ENCODE measurements around the gene HDAC7. TPM values are rescaled to one million over a fixed set of nuclear protein-coding genes. Genes with fewer than 3 reads are reported as not detected.

Gene HDAC7
- total RNA-seq, 3 donors from 2014 or later (not counting 1 experiment from before 2014, with no cell fraction given): 141 to 235 (median 147) TPM

DNA sequence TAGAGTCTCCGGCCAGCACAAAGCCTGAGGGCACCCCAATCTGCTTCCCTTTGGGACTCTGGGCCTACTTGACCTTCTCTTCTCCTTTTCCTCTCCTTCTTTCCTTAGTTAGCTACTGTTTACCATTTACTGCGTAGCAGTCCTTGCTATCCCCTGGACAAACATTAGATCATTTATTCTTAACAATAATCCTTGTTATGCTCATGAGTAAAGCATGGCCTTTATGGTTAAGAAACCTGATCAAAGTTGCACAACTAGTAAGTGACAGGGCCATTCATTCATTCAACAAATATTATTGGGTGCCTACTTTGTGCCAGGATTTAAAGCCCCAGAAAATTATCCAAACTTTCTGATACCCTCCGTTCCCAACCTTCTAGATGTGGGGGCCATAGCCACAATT is 3.2 kb upstream of the HDAC7 start:
- no peak overlapping the region for H3K27ac ChIP-seq (ENCODE audit: low read length)

DNA sequence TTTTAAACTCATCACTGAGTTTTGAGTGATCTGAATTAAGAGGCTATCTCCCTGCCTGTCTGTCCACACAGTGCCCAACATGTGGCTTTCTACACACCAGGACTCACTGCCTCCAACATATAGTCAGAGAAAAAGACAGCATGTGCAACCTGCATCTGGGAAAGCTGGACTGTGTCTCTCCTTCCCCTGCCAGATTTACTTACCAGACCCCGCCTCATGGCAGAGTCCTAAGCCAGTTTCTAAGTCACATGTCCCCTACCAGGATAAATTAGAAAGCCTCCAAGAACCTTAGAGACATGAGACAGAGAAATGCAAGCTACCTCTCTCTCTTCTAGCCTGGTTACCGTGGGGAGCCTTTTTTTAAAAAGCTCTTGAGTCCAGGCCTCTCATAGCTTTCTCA is 2.7 kb upstream of the HDAC7 start:
- 74% methylated on average over 2 of the region's 2 CpGs for WGBS (ENCODE audit: insufficient coverage)
- ATAC-seq (no peak), DNase-seq (no peak)
- intact Hi-C loops (cut with micrococcal nuclease): no loop called here
- H3K9me3 ChIP-seq (ENCODE audit: control insufficient read depth, insufficient read depth, low read length): no peaks in the 10 kb centered on the region
- TF ChIP-seq, protein P1, sequence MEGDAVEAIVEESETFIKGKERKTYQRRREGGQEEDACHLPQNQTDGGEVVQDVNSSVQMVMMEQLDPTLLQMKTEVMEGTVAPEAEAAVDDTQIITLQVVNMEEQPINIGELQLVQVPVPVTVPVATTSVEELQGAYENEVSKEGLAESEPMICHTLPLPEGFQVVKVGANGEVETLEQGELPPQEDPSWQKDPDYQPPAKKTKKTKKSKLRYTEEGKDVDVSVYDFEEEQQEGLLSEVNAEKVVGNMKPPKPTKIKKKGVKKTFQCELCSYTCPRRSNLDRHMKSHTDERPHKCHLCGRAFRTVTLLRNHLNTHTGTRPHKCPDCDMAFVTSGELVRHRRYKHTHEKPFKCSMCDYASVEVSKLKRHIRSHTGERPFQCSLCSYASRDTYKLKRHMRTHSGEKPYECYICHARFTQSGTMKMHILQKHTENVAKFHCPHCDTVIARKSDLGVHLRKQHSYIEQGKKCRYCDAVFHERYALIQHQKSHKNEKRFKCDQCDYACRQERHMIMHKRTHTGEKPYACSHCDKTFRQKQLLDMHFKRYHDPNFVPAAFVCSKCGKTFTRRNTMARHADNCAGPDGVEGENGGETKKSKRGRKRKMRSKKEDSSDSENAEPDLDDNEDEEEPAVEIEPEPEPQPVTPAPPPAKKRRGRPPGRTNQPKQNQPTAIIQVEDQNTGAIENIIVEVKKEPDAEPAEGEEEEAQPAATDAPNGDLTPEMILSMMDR (IDR thresholded peaks at IDR 0.05): no peak
- Mint-ChIP-seq H3K4me1 (peaks cover 38 to 39% of the 10 kb centered on the region in 2 donors), H3K4me3 (peak overlapping the region; percentile 17), H3K36me3 (no peaks in the 10 kb centered on the region), H3K9me3 (no peaks in the 10 kb centered on the region), H3K27me3 (ENCODE audit: low read depth in 2 of 2) (no peaks in the 10 kb centered on the region), H3K27ac (peak overlapping the region; percentile 42 to 86)
- H3K27me3 ChIP-seq (ENCODE audit: control insufficient read depth, insufficient read depth, low read length): no peaks in the 10 kb centered on the region
- H3K4me1 ChIP-seq (ENCODE audit: control insufficient read depth, insufficient read depth, low read length): peaks cover 52% of the 10 kb centered on the region
- no peak overlapping the region for H3K27ac ChIP-seq (ENCODE audit: low read length)
- no peak overlapping the region for H3K4me3 ChIP-seq (ENCODE audit: low read length)
- peaks cover 1% of the 10 kb centered on the region for H3K36me3 ChIP-seq (ENCODE audit: control insufficient read depth, insufficient read depth, low read length)

More for the DNA sequence above, 3.2 kb upstream of the HDAC7 start:
- H3K27me3 Mint-ChIP-seq (ENCODE audit: low read depth in 2 of 2): no peaks in the 10 kb centered on the region
- intact Hi-C loops (cut with micrococcal nuclease): no loop called here
- DNase-seq (no peak), ATAC-seq (no peak)
- peaks cover 1% of the 10 kb centered on the region for H3K36me3 ChIP-seq (ENCODE audit: control insufficient read depth, insufficient read depth, low read length)
- WGBS (ENCODE audit: insufficient coverage): 92% methylated on average over 3 of the region's 3 CpGs
- peak overlapping the region in 1 of 2 donors; percentile 40 for H3K27ac Mint-ChIP-seq
- H3K4me1 Mint-ChIP-seq: peaks cover 33 to 34% of the 10 kb centered on the region in 2 donors
- peaks cover 48% of the 10 kb centered on the region for H3K4me1 ChIP-seq (ENCODE audit: control insufficient read depth, insufficient read depth, low read length)
- no peaks in the 10 kb centered on the region for H3K9me3 ChIP-seq (ENCODE audit: control insufficient read depth, insufficient read depth, low read length)
- H3K4me3 ChIP-seq (ENCODE audit: low read length): no peak overlapping the region
- peak overlapping the region; percentile 52 for H3K4me3 Mint-ChIP-seq
- TF ChIP-seq, protein P1 (IDR thresholded peaks at IDR 0.05): no peak
- no peaks in the 10 kb centered on the region for H3K36me3 Mint-ChIP-seq
- H3K27me3 ChIP-seq (ENCODE audit: control insufficient read depth, insufficient read depth, low read length): no peaks in the 10 kb centered on the region
- no peaks in the 10 kb centered on the region for H3K9me3 Mint-ChIP-seq

DNA sequence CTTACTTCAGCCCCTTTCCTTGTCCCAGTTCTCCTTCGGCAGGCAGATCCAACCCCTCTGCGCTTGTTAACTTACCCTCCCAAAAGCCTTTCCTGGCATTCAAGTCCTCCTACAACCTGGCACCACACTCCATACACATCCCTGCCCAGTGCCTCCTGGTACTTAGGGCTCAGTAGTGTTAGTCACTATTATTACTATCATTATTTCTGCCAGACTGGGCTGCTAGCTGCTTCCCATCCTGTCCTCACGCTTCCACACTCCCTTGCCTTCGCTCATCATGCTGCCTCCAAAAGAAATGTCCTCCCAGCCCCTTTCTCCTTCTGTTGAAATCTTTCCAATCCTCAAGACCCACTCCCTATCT is 1.6 kb upstream of the HDAC7 start:
- DNase-seq: no peak
- WGBS (ENCODE audit: insufficient coverage): over 99% methylated on average over 4 of the region's 4 CpGs
- peaks cover 1% of the 10 kb centered on the region for H3K36me3 ChIP-seq (ENCODE audit: control insufficient read depth, insufficient read depth, low read length)
- TF ChIP-seq, protein P1 (IDR thresholded peaks at IDR 0.05): no peak
- no peaks in the 10 kb centered on the region for H3K9me3 ChIP-seq (ENCODE audit: control insufficient read depth, insufficient read depth, low read length)
- Mint-ChIP-seq H3K9me3 (no peaks in the 10 kb centered on the region), H3K36me3 (no peaks in the 10 kb centered on the region), H3K4me1 (peaks cover 46 to 50% of the 10 kb centered on the region in 2 donors), H3K27me3 (ENCODE audit: low read depth in 2 of 2) (no peaks in the 10 kb centered on the region), H3K27ac (peak overlapping the region; percentile 80 to 86), H3K4me3 (peak overlapping the region; percentile 87)
- H3K27me3 ChIP-seq (ENCODE audit: control insufficient read depth, insufficient read depth, low read length): no peaks in the 10 kb centered on the region
- intact Hi-C loops (cut with micrococcal nuclease): no loop called here
- H3K27ac ChIP-seq (ENCODE audit: low read length): no peak overlapping the region
- no peak overlapping the region for H3K4me3 ChIP-seq (ENCODE audit: low read length)
- peaks cover 63% of the 10 kb centered on the region for H3K4me1 ChIP-seq (ENCODE audit: control insufficient read depth, insufficient read depth, low read length)
- no peak for ATAC-seq

DNA sequence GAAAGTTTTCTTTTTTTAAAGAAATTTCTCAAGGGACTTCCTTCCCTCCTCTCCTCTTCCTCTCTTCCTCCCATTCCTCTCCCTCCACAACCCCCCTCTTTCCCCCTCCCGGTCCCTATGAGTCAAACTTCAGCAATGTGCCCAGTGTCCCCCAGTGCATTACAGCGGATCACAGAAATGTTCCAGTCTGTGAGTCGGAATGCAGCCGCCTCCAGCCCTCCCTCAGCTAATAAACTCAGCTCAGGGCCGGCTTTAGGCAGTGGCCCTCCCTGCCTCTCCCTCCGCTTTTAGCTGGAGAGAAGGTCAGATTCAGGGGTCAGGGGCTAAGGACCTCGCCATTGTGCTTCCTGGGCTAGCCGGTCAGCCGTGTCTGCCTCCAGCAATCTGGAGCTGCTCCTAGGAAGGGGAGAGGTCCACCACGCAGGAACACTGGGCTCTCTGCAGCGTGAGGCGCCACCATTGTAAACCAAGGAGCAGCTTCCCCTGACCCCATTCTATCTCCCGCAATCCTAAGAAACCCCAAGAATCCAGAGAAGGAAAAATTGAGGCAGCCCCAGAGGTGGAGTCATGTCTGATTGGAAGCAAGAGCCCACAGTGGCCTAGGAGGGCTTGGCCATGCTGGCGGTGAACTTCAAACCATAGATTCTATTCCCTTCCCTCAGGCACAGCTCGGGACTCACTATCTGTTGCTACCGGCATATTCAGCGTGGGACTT is 1.1 kb upstream of the HDAC7 start:
- no peak for ATAC-seq
- Mint-ChIP-seq H3K4me3 (peak overlapping the region; percentile 87), H3K4me1 (peaks cover 50 to 54% of the 10 kb centered on the region in 2 donors), H3K27ac (peak overlapping the region; percentile 80 to 86), H3K27me3 (ENCODE audit: low read depth in 2 of 2) (no peaks in the 10 kb centered on the region), H3K36me3 (no peaks in the 10 kb centered on the region), H3K9me3 (no peaks in the 10 kb centered on the region)
- H3K4me1 ChIP-seq (ENCODE audit: control insufficient read depth, insufficient read depth, low read length): peaks cover 67% of the 10 kb centered on the region
- TF ChIP-seq, protein P1 (IDR thresholded peaks at IDR 0.05): no peak
- no peaks in the 10 kb centered on the region for H3K9me3 ChIP-seq (ENCODE audit: control insufficient read depth, insufficient read depth, low read length)
- DNase-seq: no peak
- peak overlapping the region; percentile 43 for H3K4me3 ChIP-seq (ENCODE audit: low read length)
- H3K27ac ChIP-seq (ENCODE audit: low read length): peak overlapping the region; percentile 74
- peaks cover 1% of the 10 kb centered on the region for H3K36me3 ChIP-seq (ENCODE audit: control insufficient read depth, insufficient read depth, low read length)
- 81% methylated on average over 17 of the region's 17 CpGs for WGBS (ENCODE audit: insufficient coverage)
- H3K27me3 ChIP-seq (ENCODE audit: control insufficient read depth, insufficient read depth, low read length): no peaks in the 10 kb centered on the region
- intact Hi-C loops (cut with micrococcal nuclease): no loop called here

Data from natural killer cell (primary cell).